Measurements from ENCODE around the gene IQSEC1. TPM values are rescaled to one million over a fixed set of nuclear protein-coding genes. Genes with fewer than 3 reads are reported as not detected.
"Not testable (repeated sequence)": the region's sequence is repeated elsewhere in the genome, so short reads cannot be mapped to it uniquely, and the experiment has no call there.

The IQSEC1 gene
- total RNA-seq, 1 experiment from 2014 or later = 13.0 TPM

GRCh38 chr3:12884186-12884680 is 189.0 kb downstream of the IQSEC1 start:
- Histone ChIP-seq H3K27ac (ENCODE audit: low read depth, low read length, poor library complexity, severe bottlenecking) (no peak overlapping the region), H3K4me1 (ENCODE audit: insufficient read depth, low read length, poor library complexity, severe bottlenecking) (peaks cover 8% of the 10 kb centered on the region), H3K36me3 (ENCODE audit: insufficient read depth, low read length, poor library complexity, severe bottlenecking) (no peaks in the 10 kb centered on the region), H3K4me3 (ENCODE audit: low read depth, low read length, poor library complexity, severe bottlenecking) (no peak overlapping the region), H3K27me3 (replicated peaks; ENCODE audit: insufficient read depth, low read depth, low read length, poor library complexity) (no peaks in the 10 kb centered on the region), H3K9me3 (ENCODE audit: low read depth, low read length, poor library complexity, severe bottlenecking) (no peaks in the 10 kb centered on the region)
- no TSS peak for BruUV-seq (replicated peaks)
- DNase-seq (ENCODE audit: low spot score) = peak; percentile 48
- TF ChIP-seq CTCF (conservative IDR thresholded peaks at IDR 0.05; ENCODE audit: low read depth, low read length) (no peak), EZH2 (IDR thresholded peaks at IDR 0.05; ENCODE audit: borderline replicate concordance, low read depth, low read length, poor library complexity, severe bottlenecking) (no peak)
- intact Hi-C loops (cut with micrococcal nuclease; ENCODE audit: unreplicated experiment) = no loop called here
- POLR2A ChIA-PET (ENCODE audit: low non-redundant PET) = no interaction called here
- CTCF ChIA-PET = no interaction called here

GRCh38 chr3:12882336-12883310 is 190.6 kb downstream of the IQSEC1 start:
- no peaks in the 10 kb centered on the region for H3K36me3 ChIP-seq (ENCODE audit: insufficient read depth, low read length, poor library complexity, severe bottlenecking)
- no peak for DNase-seq (ENCODE audit: low spot score)
- H3K27ac ChIP-seq (ENCODE audit: low read depth, low read length, poor library complexity, severe bottlenecking) = no peak overlapping the region
- ChIA-PET CTCF (no interaction called here), POLR2A (ENCODE audit: low non-redundant PET) (no interaction called here)
- H3K4me1 ChIP-seq (ENCODE audit: insufficient read depth, low read length, poor library complexity, severe bottlenecking) = peaks cover 4% of the 10 kb centered on the region
- H3K4me3 ChIP-seq (ENCODE audit: low read depth, low read length, poor library complexity, severe bottlenecking) = no peak overlapping the region
- intact Hi-C loops (cut with micrococcal nuclease; ENCODE audit: unreplicated experiment) = no loop called here
- no peaks in the 10 kb centered on the region for H3K9me3 ChIP-seq (ENCODE audit: low read depth, low read length, poor library complexity, severe bottlenecking)
- no TSS peak for BruUV-seq (replicated peaks)
- no peaks in the 10 kb centered on the region for H3K27me3 ChIP-seq (replicated peaks; ENCODE audit: insufficient read depth, low read depth, low read length, poor library complexity)
- TF ChIP-seq EZH2 (IDR thresholded peaks at IDR 0.05; ENCODE audit: borderline replicate concordance, low read depth, low read length, poor library complexity, severe bottlenecking) (no peak), CTCF (conservative IDR thresholded peaks at IDR 0.05; ENCODE audit: low read depth, low read length) (no peak)

GRCh38 chr3:12881858-12882257 is 191.4 kb downstream of the IQSEC1 start:
- BruUV-seq (replicated peaks); H3K36me3 ChIP-seq (ENCODE audit: insufficient read depth, low read length, poor library complexity, severe bottlenecking); H3K27ac ChIP-seq (ENCODE audit: low read depth, low read length, poor library complexity, severe bottlenecking); DNase-seq (ENCODE audit: low spot score); H3K27me3 ChIP-seq (replicated peaks; ENCODE audit: insufficient read depth, low read depth, low read length, poor library complexity); intact Hi-C loops (cut with micrococcal nuclease; ENCODE audit: unreplicated experiment); H3K9me3 ChIP-seq (ENCODE audit: low read depth, low read length, poor library complexity, severe bottlenecking); H3K4me3 ChIP-seq (ENCODE audit: low read depth, low read length, poor library complexity, severe bottlenecking); POLR2A ChIA-PET (ENCODE audit: low non-redundant PET); CTCF ChIA-PET; H3K4me1 ChIP-seq (ENCODE audit: insufficient read depth, low read length, poor library complexity, severe bottlenecking): not testable (repeated sequence)

Measured in A673 (cell line).